Left ventricle myocardium inferior (tissue), 1 donor: ENCODE measurements around the gene PADI4. TPM values are rescaled to one million over a fixed set of nuclear protein-coding genes. Genes with fewer than 3 reads are reported as not detected.
"Not testable (repeated sequence)": the region's sequence is repeated elsewhere in the genome, so short reads cannot be mapped to it uniquely, and the experiment has no call there.

ENCODE experiments used
- DNase-seq: peaks from one replicate; pipeline ENCODE4 v3.0.0-alpha.2; 2020
- H3K27ac ChIP-seq: fragments of 200-600 bp; replicated peaks from 2 replicates; pipeline ENCODE4 v1.8.0; 2021
- H3K27me3 ChIP-seq: fragments of 200-600 bp; 2 replicates; pipeline ENCODE4 v1.8.0; 2021; ENCODE audit warnings: low read depth
- H3K36me3 ChIP-seq: fragments of 200-600 bp; 2 replicates; pipeline ENCODE4 v1.8.0; 2021
- H3K4me1 ChIP-seq: fragments of 200-600 bp; 2 replicates; pipeline ENCODE4 v1.8.0; 2021
- H3K4me3 ChIP-seq: fragments of 200-600 bp; 2 replicates; pipeline ENCODE4 v1.8.0; 2021; ENCODE audit warnings: mild to moderate bottlenecking, moderate library complexity
- H3K9me3 ChIP-seq: fragments of 200-600 bp; replicated peaks from 2 replicates; pipeline ENCODE4 v1.8.0; 2021
- intact Hi-C: fragments of 100-400 bp; cut with micrococcal nuclease; formaldehyde crosslinking; loops from one replicate; pipeline ENCODE4 v1.11.0; 2022
- microRNA-seq: library from miRNA; unstranded; fragments of <30 nt; microRNA quantifications from one replicate; pipeline ENCODE4 v1.2.0, GENCODE V29; 2020
- total RNA-seq: library from RNA; stranded (reverse); fragmentation: NEBNext Ultra II Directional; extraction: Animal tissue kit (Norgen Biotek cat#: 25700); gene quantifications from one replicate; pipeline ENCODE4 v1.2.1, GENCODE V29; 2021
- TF ChIP-seq, protein P1 (sequence below): fragments of 200-600 bp; IDR thresholded peaks from 2 replicates; pipeline ENCODE4 v1.8.0; 2021; ENCODE audit warnings: antibody characterized with exemption, mild to moderate bottlenecking, borderline replicate concordance
- donor health status: DM: no; HTN: yes; CAD: no; lungs with severe emphysema.

Gene PADI4
- total RNA-seq, 1 donor from 2014 or later: 0.22 TPM

DNA sequence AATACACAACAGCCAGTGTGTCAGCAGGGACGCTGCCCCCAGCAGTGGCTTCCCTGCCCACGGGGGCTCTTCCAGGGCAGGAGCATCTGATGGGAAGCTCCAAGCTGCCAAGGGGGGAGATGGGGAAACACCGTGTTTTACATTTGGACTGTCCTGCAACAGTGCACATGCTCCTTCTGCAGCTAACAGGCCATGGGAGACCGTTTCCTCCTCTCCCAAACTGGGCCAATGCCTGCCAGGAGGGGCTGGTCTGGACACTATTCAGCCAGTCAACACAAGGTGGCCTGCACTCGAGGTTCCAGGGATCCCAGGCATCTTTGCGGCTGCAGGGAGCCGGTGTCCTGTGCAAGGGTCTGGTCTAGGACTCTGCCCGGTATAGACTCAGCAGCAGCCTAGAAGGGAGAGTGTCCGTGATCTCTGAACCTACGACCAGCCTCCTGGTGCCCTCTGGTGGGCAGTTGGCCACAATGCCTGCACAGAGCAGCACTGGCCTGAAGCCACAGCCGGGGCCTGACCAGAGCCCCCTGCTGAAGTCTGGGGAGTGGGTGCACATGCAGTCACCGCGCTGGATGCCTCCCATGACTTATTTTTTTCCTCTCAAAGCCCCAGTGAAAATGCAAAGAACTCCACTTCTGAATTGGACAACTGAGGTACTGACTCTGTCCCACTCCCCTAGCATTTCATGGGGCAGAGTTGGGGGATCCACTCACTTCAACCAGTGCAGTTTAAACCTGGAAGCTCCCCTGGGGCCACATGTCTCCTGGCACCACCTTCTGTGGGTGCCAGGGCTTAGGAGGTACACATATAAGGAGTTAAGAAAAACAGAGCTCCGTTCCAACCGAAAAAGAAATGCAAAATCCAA is 98.1 kb downstream of the PADI4 start:
- Histone ChIP-seq H3K27me3 (peaks cover 20% of the 10 kb centered on the region), H3K9me3 (no peaks in the 10 kb centered on the region), H3K27ac (no peak overlapping the region), H3K4me1 (peaks cover 9% of the 10 kb centered on the region), H3K4me3 (no peak overlapping the region), H3K36me3 (peaks cover 34% of the 10 kb centered on the region)
- intact Hi-C loops: no loop called here
- peak; percentile 50 for DNase-seq
- TF ChIP-seq, protein P1, sequence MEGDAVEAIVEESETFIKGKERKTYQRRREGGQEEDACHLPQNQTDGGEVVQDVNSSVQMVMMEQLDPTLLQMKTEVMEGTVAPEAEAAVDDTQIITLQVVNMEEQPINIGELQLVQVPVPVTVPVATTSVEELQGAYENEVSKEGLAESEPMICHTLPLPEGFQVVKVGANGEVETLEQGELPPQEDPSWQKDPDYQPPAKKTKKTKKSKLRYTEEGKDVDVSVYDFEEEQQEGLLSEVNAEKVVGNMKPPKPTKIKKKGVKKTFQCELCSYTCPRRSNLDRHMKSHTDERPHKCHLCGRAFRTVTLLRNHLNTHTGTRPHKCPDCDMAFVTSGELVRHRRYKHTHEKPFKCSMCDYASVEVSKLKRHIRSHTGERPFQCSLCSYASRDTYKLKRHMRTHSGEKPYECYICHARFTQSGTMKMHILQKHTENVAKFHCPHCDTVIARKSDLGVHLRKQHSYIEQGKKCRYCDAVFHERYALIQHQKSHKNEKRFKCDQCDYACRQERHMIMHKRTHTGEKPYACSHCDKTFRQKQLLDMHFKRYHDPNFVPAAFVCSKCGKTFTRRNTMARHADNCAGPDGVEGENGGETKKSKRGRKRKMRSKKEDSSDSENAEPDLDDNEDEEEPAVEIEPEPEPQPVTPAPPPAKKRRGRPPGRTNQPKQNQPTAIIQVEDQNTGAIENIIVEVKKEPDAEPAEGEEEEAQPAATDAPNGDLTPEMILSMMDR: peak; percentile 81

DNA sequence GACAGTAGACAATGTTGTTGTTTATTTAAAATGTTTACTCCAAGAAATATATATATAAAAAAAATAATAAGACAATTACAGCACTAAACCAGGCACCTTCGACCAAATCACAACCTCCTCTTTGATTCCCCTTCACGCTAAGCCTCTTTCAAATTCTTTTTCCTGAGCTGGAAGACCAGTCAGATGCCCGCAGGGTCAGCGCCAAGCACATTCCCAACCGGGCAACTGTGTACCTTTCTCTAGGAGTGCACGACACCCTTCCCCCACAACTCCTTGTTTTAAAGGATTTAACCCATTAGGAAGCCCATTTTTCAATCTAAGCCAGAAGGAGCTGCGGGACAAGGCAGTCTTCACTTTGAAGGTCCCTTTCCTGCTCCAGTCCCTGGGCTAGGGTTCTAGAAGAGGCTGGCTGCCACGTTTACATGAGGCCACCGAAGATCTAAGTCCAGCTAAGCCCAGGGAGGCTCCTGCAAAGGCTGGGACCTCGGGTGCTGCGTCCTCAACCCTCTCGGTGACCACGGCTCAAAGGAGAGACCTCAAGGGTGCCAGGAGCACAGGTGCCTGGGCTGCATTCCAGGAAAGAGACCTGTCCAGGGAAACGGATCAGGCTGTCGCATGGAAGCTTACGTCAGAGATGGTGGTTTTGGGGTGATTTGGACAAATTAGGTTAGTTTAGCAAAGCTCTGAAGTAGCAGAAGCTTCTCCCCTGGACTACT is 98.9 kb downstream of the PADI4 start:
- peaks cover 12% of the 10 kb centered on the region for H3K27me3 ChIP-seq
- H3K4me1 ChIP-seq, H3K9me3 ChIP-seq, H3K27ac ChIP-seq, H3K4me3 ChIP-seq, intact Hi-C loops, DNase-seq: not testable (repeated sequence)
- H3K36me3 ChIP-seq: peaks cover 42% of the 10 kb centered on the region

DNA sequence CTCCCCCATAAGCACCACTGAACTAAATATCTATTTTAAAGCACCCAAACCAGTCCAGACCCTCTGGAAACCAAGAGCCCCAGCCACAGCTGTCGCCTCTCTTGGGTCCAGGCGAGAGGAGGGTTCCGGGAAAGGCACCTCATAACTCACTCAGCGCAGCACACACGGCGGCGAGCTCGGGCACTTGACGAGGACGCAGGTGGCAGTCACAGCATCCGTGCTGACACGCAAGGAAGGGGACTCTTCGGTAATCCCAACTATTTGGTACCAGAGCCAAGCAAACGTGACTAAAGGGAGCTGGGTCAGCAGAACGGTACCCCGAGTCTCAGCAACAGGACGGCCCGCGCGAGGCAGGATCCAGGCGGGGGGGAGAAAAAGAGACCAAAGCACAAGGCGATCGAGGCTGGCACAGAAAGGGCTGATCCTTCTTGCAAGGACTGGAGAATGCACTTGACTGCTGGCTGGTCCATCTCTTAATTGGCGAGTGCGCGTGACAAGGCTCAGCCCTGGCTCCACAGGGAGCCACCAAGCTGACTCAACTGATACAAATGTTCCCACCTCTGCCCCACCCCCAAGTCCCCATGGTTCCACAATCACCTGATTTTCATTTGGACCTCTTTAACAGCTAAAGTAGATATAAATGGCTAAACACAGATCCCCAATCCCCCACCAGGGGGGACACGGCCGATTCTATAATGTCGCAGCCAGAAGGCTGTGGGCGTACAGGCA is 100.0 kb downstream of the PADI4 start:
- DNase-seq, H3K4me3 ChIP-seq, H3K27me3 ChIP-seq, H3K9me3 ChIP-seq, H3K27ac ChIP-seq, intact Hi-C loops: not testable (repeated sequence)
- Histone ChIP-seq H3K4me1 (peaks cover 20% of the 10 kb centered on the region), H3K36me3 (peaks cover 52% of the 10 kb centered on the region)

DNA sequence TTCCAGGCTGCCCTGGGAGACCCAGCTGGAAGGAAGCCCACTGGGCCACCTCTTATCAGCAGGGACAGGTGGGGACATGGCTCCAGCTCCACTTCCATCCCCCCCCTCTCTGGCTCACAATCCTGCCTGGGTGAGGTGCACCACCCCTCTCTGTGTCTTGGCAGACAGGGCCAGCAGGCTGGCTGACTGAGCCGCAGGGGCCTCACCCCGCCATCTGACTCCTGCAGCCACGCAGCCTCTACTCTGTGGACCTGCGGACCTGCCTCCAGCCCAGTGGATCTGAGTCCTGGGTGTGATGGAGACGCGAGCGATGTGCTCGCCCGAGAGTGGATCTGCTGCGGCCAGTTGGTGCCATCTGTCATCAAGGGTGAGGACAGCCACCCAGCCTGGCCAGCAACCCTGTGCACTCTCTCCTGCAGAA is 101.4 kb downstream of the PADI4 start:
- Histone ChIP-seq H3K4me1 (peaks cover 20% of the 10 kb centered on the region), H3K9me3 (no peaks in the 10 kb centered on the region), H3K27ac (no peak overlapping the region), H3K4me3 (no peak overlapping the region), H3K36me3 (peaks cover 67% of the 10 kb centered on the region), H3K27me3 (no peaks in the 10 kb centered on the region)
- intact Hi-C loops: no loop called here
- peak; percentile 50 for DNase-seq
- TF ChIP-seq, protein P1: no peak

DNA sequence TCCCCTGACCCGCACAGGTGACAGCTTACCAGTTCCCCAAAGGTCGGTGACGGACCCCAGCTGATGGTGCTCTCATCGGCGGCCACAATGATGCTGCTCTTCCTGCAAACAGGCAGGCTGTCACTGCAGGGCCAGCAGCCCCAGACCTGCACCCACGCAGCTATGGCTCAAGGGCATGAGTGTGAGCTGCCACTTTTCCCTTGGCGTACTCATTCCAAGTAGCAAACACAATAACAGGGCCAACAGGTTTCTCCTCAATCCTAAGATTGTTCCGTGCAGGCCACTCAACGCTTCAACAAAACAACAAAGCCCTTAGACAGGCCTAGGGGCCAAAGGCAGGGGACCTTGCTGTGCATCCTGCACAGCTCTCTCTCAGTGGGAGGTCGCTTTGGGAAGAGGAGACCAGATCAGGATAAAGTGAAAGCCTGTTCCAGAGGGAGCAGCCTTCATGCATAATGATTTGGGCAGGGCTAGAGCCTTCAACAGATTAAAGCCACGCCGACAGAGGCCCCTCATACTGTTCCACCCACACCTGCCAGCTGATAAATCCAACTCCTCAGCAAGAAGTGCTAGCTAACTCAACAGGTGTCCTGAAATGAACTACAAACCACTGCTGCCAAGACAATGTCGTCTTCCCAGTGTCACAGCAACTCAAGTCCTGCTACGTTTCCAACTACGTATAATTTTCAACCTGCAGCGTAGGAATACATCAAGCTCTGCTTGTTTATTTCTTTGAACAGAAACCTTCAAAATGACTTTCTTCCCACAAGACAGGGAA is 104.3 kb downstream of the PADI4 start:
- H3K4me3 ChIP-seq: no peak overlapping the region
- H3K9me3 ChIP-seq: no peaks in the 10 kb centered on the region
- intact Hi-C loops: no loop called here
- DNase-seq: no peak
- no peak overlapping the region for H3K27ac ChIP-seq
- TF ChIP-seq, protein P1: no peak
- H3K36me3 ChIP-seq: peaks cover 94% of the 10 kb centered on the region
- no peaks in the 10 kb centered on the region for H3K27me3 ChIP-seq
- H3K4me1 ChIP-seq: peaks cover 20% of the 10 kb centered on the region

Small RNA genes within 50 kb of the gene (microRNA-seq; reads per million reads assigned to microRNA genes)
- gene MIR3972: not detected

Other genes starting within 250 kb of the PADI4 start
- 0.49 TPM for gene PADI2, start 188.7 kb upstream of the PADI4 start, total RNA-seq
- not detected for gene PADI1, start 103.1 kb upstream of the PADI4 start, total RNA-seq
- gene PADI3, start 59.1 kb upstream of the PADI4 start, total RNA-seq: not detected
- not detected for gene PADI6, start 64.0 kb downstream of the PADI4 start, total RNA-seq
- gene RCC2, start 131.5 kb downstream of the PADI4 start, total RNA-seq: 10.9 TPM
- gene ARHGEF10L, start 231.5 kb downstream of the PADI4 start, total RNA-seq: 59.1 TPM